DOHH2 (cell line): ENCODE data around the gene CST8.
"Not testable (repeated sequence)": the region's sequence is repeated elsewhere in the genome, so short reads cannot be mapped to it uniquely, and the experiment has no call there.

Experiments
- CTCF ChIP-seq: fragments of 200-600 bp; sonication (generic); IDR thresholded peaks from one replicate; pipeline ENCODE4 v1.5.1; 2014; ENCODE audit warnings: antibody characterized with exemption, mild to moderate bottlenecking, low read depth, low read length; ENCODE audit not compliant: poor library complexity, severe bottlenecking
- EZH2phosphoT487 ChIP-seq: fragments of 200-600 bp; sonication (generic); IDR thresholded peaks from 2 replicates; pipeline ENCODE4 v1.6.1; 2017; ENCODE audit warnings: borderline replicate concordance, mild to moderate bottlenecking, antibody characterized with exemption, low read length, moderate library complexity, mixed read lengths

- TF ChIP-seq CTCF, EZH2phosphoT487: not testable (repeated sequence)
These were observed 17.6 kb upstream of the CST8 start for GRCh38 chr20:23473293-23473692.
